Muscle layer of colon (tissue), 2 donors: ENCODE results near the gene ATG10.

ENCODE experiments used
- H3K27ac ChIP-seq: one replicate; pipeline ENCODE4 v1.7.0; 2013; ENCODE audit warnings: low read depth, mild to moderate bottlenecking, low read length, moderate library complexity
- H3K27me3 ChIP-seq, 2 donors: one replicate each; pipeline ENCODE4 v1.7.0; 2013; ENCODE audit warnings: low read length in 2 of 2, mild to moderate bottlenecking in 2 of 2; ENCODE audit not compliant: insufficient read depth in 2 of 2, control insufficient read depth in 1 of 2
- H3K36me3 ChIP-seq: one replicate; pipeline ENCODE4 v1.7.0; 2013; ENCODE audit warnings: mild to moderate bottlenecking, low read length; ENCODE audit not compliant: insufficient read depth
- H3K4me1 ChIP-seq: one replicate; pipeline ENCODE4 v1.7.0; 2013; ENCODE audit warnings: mild to moderate bottlenecking, low read length; ENCODE audit not compliant: insufficient read depth
- H3K4me3 ChIP-seq, 2 donors: one replicate each; pipeline ENCODE4 v1.7.0; 2013; ENCODE audit warnings: low read length in 2 of 2, low read depth in 1 of 2, mild to moderate bottlenecking in 1 of 2, moderate library complexity in 1 of 2
- H3K9ac ChIP-seq: one replicate; pipeline ENCODE4 v1.7.0; 2013; ENCODE audit warnings: low read length
- H3K9me3 ChIP-seq: one replicate; pipeline ENCODE4 v1.7.0; 2013; ENCODE audit warnings: mild to moderate bottlenecking, low read length
- donor health status: abdominal sarcoma.
- donor health status: Adenocarcinoma of cecum.

The ATG10 gene

DNA sequence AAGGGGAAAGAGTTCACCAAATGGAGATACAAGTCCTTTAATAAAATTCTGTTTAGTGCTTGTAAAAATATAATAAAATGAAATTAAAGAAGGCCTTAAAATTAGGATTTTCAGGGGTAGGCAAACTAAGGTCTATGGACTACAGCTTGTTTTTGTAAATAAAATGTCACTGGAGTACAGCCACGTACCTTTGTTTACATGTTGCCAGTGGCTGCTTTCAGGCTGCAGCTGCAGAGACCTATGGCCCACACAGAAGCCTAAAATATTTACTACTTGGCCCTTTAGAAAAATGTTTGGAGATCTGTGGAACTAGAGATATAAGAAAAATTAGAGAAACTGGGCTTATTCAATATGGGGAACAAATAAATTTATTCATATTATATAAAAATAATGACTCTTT is 183.5 kb downstream of the ATG10 start:
- no peaks in the 10 kb centered on the region for H3K36me3 ChIP-seq
- H3K27ac ChIP-seq: no peak overlapping the region
- no peaks in the 10 kb centered on the region for H3K27me3 ChIP-seq
- H3K4me3 ChIP-seq: no peak overlapping the region
- H3K9ac ChIP-seq: no peak overlapping the region
- H3K4me1 ChIP-seq: no peaks in the 10 kb centered on the region
- H3K9me3 ChIP-seq: no peaks in the 10 kb centered on the region

- no peaks in the 10 kb centered on the region for H3K9me3 ChIP-seq
- H3K27me3 ChIP-seq: no peaks in the 10 kb centered on the region
- no peaks in the 10 kb centered on the region for H3K4me1 ChIP-seq
- H3K9ac ChIP-seq: no peak overlapping the region
- no peaks in the 10 kb centered on the region for H3K36me3 ChIP-seq
- no peak overlapping the region for H3K4me3 ChIP-seq
- H3K27ac ChIP-seq: no peak overlapping the region
These were observed 185.1 kb downstream of the ATG10 start for GRCh38 chr5:82156874-82157273.

DNA sequence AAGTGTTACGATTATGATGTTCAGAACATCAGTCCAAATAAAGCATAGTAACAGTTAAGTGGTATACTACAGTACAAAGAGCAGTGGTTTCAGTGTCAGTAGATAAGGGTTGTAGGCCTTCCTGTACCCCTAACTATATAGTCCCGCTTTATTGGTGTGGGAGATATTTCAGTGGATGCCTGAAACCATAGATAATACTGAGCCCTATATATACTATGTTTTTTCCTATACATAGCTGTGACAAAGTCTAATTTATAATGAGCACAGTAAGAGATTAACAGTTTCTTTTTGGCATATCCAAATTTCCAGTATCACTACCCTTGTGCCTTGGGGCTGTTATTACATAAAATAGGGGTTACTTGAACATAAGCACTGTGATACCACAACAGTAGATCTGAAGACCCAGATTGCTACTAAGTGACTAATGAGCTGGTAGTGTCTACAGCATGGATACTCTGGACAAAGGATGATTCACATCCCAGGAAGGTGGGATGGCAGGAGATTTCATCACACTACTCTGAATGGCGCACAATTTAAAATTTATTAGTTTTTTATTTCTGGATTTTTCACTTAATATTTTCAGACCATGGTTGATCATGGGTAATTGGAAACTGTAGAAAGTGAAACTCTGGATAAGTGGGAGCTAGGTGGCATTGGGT is 187.1 kb downstream of the ATG10 start:
- Histone ChIP-seq H3K36me3 (no peaks in the 10 kb centered on the region), H3K27me3 (no peaks in the 10 kb centered on the region), H3K4me3 (no peak overlapping the region), H3K4me1 (no peaks in the 10 kb centered on the region), H3K9me3 (no peaks in the 10 kb centered on the region), H3K27ac (no peak overlapping the region), H3K9ac (no peak overlapping the region)

DNA sequence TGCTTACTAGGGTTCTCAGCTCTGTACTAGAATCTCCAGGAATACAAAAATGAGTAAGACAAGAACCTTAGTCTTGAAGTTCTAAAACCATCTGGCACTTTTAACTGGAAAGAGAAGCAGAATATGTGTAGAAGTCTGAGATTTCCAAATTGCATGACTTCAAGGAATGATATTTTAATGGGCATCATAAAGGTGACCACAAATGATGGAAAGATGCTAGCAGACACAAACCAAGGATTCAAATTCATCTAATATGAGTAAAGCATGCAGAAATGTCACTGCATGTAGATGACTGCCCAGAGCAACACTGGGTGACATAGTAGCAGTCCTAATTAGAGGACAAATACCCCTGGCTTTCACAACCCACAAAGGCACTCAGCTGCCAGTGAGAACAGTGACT is 189.1 kb downstream of the ATG10 start:
- H3K27me3 ChIP-seq: no peaks in the 10 kb centered on the region
- no peak overlapping the region for H3K9ac ChIP-seq
- H3K9me3 ChIP-seq: no peaks in the 10 kb centered on the region
- H3K27ac ChIP-seq: no peak overlapping the region
- H3K4me1 ChIP-seq: peaks cover 11% of the 10 kb centered on the region
- H3K4me3 ChIP-seq: no peak overlapping the region
- no peaks in the 10 kb centered on the region for H3K36me3 ChIP-seq

DNA sequence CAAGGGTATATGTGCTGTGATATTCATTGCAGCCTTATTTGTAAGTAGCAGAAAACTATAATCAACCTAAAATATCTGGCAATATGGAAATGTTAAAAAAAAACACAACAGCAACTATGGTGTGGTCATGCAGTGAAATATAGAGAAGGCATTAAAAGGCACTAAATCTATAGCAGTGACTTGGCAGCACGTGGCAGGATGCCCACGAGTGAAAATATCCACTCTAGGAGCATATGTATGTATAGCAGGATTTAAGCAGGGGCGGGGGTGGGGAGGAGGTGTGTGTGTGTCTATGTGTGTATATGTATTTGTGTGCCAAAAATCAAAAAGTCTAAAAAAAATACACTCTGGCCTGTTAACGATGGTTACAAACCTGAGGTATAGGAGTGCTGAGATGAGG is 190.8 kb downstream of the ATG10 start:
- Histone ChIP-seq H3K9ac (no peak overlapping the region), H3K36me3 (no peaks in the 10 kb centered on the region), H3K27ac (no peak overlapping the region), H3K9me3 (no peaks in the 10 kb centered on the region), H3K27me3 (no peaks in the 10 kb centered on the region), H3K4me3 (no peak overlapping the region), H3K4me1 (peaks cover 11% of the 10 kb centered on the region)

DNA sequence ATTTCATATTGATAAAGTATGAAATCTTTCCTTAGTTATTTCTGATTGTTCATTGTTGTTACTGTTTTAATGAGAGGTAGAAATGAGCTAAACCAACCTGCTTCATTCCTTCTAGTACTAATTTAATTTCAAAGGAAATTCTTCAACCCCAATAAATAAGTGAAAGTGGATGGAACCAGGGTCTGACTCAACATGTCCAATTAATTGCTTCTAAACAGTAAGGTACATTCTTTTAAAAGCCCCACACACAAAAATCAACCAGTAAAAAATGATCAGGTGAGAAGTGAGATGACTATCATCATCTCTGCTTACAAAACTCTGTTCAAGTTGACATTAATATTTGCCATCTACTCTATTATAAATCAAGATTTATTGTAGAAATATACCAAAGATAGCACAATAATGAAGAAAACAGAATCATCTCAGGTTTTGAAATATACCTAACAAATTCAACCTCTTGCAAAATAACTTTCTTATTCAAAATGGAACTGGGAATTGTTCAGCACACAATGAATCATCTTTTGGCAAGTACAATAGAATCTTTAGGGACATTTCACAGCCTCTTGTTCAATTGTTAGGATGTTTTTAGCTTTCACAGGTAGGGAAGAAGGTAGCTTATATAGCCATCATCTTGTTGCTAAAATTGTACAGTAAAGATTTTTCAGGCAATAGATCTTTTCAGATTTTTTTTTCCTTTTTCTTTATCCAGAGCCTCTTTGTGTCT is 191.8 kb downstream of the ATG10 start:
- Histone ChIP-seq H3K36me3 (no peaks in the 10 kb centered on the region), H3K9me3 (no peaks in the 10 kb centered on the region), H3K27ac (no peak overlapping the region), H3K9ac (no peak overlapping the region), H3K4me3 (no peak overlapping the region), H3K4me1 (peaks cover 11% of the 10 kb centered on the region), H3K27me3 (no peaks in the 10 kb centered on the region)

DNA sequence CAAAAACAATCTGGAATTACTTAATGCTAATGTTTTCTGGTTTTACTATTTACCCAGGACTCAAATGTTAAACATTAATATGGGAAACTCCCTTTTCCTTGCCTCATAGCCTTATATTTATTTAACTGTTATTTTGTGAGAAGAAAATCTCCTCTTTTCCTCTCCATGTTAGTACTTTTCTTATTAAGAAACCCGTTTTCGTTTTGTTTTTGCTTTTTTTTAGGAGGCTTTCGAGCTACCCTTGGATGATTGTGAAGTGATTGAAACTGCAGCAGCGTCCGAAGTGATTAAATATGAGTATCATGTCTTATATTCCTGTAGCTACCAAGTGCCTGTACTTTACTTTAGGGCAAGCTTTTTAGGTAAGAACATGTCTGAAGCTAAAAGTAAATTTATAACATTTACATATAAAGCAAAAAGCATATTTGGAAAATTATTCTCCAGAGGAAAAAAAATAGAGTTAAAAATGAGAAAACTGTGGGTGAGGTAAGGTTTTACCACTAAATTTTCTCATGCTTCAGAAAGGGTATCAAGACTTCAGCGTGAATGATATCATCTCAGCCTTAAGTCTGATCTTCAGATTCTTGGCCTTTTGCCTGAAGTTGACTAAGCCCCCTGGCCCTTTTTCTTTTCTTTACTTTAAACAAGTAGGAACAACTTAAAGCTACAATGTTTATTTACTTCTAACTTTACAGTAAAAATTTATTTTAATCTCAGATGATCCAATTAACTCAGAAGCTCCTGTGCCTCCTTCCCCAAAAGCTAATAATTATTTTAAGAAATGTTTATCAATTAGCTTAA is 192.6 kb downstream of the ATG10 start:
- H3K9me3 ChIP-seq: no peaks in the 10 kb centered on the region
- H3K27me3 ChIP-seq: no peaks in the 10 kb centered on the region
- no peak overlapping the region for H3K4me3 ChIP-seq
- H3K27ac ChIP-seq: no peak overlapping the region
- no peaks in the 10 kb centered on the region for H3K36me3 ChIP-seq
- no peak overlapping the region for H3K9ac ChIP-seq
- peaks cover 11% of the 10 kb centered on the region for H3K4me1 ChIP-seq

DNA sequence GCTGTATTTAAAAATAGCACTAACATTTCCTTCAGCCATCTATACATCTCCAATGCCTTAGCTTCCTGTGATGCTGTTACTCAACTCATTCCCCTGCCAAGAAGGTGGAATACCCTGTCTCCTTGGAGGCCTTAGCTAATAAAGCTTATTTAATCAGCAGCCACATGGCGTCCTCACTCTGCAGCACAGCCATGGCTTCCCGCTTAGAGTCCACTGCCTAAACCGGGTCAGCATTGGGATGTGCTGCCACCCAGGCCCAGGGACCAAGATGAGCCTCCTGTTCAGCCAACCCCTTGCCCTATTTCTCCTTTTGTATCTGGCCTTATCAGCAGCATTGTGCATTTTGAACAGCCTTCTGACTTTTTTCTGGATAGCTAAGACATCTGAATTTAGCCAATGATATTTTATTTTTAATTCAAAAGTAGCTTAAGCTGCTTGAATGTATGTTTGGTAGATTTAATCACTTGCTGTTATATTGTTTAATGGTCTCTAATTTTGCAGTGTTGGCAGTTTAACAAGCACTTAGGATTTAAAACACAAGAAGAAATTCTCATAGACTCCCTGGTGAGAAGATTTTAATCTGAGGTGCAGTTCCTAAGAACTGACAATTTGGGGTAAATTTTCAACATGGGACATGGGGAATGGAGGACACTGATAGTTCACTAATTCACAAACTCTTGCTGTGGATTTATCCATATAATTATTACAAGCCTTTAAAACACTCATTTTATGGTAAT is 193.3 kb downstream of the ATG10 start:
- peaks cover 11% of the 10 kb centered on the region for H3K4me1 ChIP-seq
- peak overlapping the region; percentile 71 for H3K27ac ChIP-seq
- H3K36me3 ChIP-seq: no peaks in the 10 kb centered on the region
- H3K9ac ChIP-seq: no peak overlapping the region
- H3K9me3 ChIP-seq: no peaks in the 10 kb centered on the region
- H3K4me3 ChIP-seq: no peak overlapping the region
- H3K27me3 ChIP-seq: no peaks in the 10 kb centered on the region

DNA sequence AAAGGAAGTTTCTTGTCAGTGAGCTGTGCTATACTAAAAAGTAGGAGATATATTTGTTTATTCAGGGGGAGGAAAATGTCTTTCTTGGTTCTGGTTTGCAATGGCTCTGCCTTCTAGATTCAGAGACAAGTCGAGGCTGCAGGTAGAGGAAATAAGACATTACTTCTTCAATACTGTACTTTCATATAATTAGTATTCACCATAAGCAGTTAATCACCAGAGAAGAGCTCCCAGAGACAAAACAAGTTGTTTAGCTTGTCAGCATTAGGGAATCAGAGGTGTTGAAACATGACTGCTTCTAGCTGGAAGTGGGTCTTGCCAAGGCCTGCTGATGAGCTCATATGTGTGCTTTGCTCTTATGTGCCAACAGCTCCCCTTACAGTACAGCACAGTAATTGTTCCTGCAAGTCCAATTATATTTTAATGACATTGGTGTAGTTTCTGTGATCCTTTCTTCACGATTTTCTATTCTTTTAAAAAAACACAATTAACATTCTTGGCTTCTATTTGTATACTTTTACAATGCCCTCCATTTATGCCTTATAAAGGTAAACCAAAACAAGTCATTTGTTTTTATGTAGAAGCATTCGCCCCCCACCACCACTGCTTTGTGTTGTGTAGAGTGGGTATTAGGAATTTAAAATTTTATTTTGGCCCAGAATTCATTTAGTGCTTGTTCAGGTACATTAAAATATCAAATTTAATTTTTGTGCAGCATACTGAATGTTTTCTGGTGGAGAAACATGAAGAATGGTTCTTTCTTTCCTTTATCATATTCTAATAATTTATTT is 194.1 kb downstream of the ATG10 start:
- H3K9ac ChIP-seq: no peak overlapping the region
- H3K27me3 ChIP-seq: no peaks in the 10 kb centered on the region
- H3K4me1 ChIP-seq: peaks cover 11% of the 10 kb centered on the region
- H3K27ac ChIP-seq: peak overlapping the region; percentile 71
- no peak overlapping the region for H3K4me3 ChIP-seq
- no peaks in the 10 kb centered on the region for H3K9me3 ChIP-seq
- H3K36me3 ChIP-seq: no peaks in the 10 kb centered on the region

DNA sequence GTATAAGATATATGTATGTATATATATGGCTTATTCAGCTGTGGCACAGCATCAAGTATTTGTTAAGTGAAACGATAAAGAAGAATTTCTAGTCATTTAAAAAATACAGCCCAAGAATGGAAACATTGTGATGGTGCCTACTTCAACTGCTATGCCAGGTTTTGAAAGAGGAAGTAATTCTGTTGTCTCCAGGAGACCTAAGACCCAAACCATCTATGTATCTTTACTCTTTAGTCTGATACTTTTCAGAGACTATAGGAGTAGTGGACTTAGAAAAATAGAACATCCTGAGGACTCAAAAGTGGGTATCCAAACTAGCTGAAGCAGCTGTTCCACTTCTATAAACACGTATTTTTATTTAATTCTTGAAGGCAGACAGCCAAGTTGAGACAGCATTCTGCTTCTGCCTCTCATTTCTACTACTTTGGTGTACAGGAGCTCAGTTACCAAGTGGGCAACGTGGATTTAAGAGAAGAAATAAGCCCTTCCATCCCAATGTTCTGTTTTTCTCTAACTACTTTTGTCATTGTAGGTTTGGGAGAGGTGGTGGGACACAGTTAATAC is 195.6 kb downstream of the ATG10 start:
- H3K27me3 ChIP-seq: no peaks in the 10 kb centered on the region

More for the DNA sequence above, 195.6 kb downstream of the ATG10 start:
- H3K9ac ChIP-seq: no peak overlapping the region
- H3K9me3 ChIP-seq: no peaks in the 10 kb centered on the region
- H3K27ac ChIP-seq: no peak overlapping the region
- no peaks in the 10 kb centered on the region for H3K36me3 ChIP-seq
- H3K4me3 ChIP-seq: no peak overlapping the region
- peaks cover 11% of the 10 kb centered on the region for H3K4me1 ChIP-seq
